AG08395 (cell line): Measurements from ENCODE around the gene IP6K2.
"Not testable (repeated sequence)": the region's sequence is repeated elsewhere in the genome, so short reads cannot be mapped to it uniquely, and the experiment has no call there.

ENCODE experiments used
- DNase-seq: peaks from one replicate; pipeline ENCODE4 v3.0.0; 2012; ENCODE audit warnings: mixed read lengths, low spot score

IP6K2 gene

DNA sequence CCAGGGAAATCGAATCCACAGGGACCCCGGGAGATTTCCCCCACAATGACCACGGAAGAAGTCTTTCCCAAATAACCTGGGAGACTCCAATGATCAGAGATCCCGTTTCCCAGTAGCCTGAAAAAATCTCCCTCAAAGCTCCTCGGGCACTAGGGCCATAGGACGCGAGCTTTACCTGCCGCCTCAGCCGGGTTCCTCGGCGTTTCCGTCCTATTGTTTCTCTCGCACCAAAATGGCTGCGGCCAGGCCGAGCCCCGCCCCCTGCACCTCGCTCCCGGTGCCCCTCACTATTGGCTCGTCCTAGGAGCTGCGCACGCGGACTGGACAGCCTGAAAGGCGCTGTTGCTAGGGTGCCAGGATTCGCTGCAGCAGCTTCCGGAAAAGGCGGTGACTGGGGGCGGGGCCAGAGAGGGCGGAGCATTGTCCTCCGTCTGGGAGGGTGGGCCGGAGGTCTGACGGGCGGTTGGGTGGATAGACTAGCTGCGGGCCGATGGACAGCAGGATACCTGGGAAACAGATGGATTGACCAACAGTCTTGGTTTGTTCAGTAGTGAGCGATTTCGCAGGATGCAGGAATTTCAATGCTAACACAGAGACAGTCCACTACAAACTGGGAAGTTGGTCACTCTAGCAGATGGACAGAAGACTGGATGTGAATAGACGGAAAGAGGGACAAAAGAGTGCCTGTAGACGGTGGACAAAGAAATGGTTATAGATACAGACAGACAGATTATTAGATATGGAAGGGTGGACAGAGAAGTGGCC is at the start of gene IP6K2:
Gene IP6K2 (minus strand): TSS at position 240 of the 765 bp plus-strand sequence. CDS start 21,930 bp downstream, outside the sequence.
- peak; percentile 99 for DNase-seq

GRCh38 chr3:48765376-48765775 is 48.4 kb upstream of the IP6K2 start:
- no peak for DNase-seq

- DNase-seq = no peak
Measured at GRCh38 chr3:48762816-48763215, 45.8 kb upstream of the IP6K2 start.

GRCh38 chr3:48759991-48760540 is 43.0 kb upstream of the IP6K2 start:
- not testable (repeated sequence) for DNase-seq

- not testable (repeated sequence) for DNase-seq
Measured at GRCh38 chr3:48759531-48759930, 42.5 kb upstream of the IP6K2 start.

GRCh38 chr3:48759071-48759470 is 42.0 kb upstream of the IP6K2 start:
- no peak for DNase-seq

DNA sequence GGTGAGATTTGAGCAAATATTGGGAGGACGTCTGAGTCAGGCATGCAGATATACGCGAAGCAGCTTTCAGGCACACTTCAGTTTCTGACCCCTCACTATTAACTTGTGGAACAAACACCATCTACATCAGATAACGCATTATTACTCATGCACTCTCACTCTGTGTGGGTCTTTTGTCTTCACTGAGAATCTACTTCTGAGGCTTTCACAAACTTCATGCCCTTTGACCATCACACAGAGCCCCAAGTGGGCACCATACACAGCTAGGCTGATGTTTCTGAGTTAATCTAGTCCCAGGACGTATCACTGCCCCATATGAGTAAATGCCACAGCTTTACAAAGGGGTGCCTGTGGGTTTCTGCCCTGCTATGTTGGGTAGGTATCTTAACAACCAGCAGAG is 39.6 kb upstream of the IP6K2 start:
- no peak for DNase-seq

DNA sequence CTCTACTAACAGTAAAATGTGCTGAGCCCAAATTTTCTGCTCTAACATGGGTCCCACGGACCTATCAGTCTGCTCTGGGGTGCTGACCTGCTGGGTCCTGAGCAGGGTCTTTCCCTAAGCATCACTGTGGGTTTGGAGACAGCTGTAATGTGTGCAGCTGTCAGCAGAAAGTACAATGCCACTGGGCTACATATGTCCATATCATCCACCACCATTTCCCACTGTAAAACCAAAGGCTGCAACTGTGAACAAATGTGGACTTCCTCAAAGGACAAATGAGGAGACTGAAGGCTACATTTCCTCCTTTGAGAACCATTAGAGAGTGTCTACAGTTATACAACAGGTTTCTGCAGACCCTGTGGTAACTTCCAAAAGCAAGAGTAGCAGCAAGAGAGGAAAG is 33.8 kb upstream of the IP6K2 start:
- no peak for DNase-seq

GRCh38 chr3:48748754-48749153 is 31.7 kb upstream of the IP6K2 start:
- no peak for DNase-seq

DNA sequence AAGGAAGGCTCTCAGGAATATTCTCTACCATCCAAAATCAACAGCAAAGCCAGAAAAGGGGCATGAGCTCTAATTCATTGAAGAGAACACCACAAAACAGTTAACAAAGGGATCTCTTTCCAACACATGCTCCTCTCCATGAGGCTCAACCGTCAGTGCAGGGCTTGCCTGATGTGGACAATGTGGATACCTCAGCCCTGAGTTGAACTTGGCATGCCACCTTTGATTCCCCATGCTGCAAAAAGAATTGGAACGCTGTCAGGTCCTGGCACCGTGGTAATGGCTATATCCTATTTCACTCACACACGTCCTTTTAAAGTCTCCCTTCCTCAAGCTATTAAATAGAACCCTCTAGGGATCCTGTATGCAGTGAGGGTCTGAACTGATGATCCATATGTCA is 30.7 kb upstream of the IP6K2 start:
- no peak for DNase-seq

DNA sequence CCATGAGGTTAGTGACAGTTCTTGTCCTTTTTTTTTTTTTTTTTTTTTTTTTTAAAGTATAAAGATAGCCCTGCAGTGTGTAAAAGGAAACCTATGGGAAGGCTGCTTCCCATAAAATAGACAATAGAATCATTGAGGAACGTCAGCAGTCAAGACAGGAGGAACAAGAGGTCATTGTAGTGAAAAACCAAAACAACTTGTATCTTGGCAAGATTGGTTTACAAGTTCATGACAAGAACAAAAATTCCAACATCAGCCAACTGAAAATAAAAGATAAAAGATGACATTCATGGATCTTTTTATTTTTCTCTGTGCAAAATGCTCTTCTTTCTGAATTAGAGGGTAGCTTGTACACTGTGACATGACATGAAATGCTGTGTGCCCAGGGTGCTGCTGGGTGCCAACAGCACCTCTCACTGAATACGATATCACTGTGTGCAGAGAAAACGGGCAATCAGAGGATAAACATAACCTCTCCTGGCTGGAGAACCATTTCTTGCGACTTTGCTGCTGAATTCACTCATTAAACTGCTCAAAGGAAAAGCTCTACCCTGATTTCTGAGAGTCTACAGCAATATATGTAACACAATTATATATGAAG is 30.1 kb upstream of the IP6K2 start:
- no peak for DNase-seq

GRCh38 chr3:48743773-48744172 is 26.8 kb upstream of the IP6K2 start:
- DNase-seq = no peak

- DNase-seq = not testable (repeated sequence)
Measured at GRCh38 chr3:48741226-48741625, 24.2 kb upstream of the IP6K2 start.

DNA sequence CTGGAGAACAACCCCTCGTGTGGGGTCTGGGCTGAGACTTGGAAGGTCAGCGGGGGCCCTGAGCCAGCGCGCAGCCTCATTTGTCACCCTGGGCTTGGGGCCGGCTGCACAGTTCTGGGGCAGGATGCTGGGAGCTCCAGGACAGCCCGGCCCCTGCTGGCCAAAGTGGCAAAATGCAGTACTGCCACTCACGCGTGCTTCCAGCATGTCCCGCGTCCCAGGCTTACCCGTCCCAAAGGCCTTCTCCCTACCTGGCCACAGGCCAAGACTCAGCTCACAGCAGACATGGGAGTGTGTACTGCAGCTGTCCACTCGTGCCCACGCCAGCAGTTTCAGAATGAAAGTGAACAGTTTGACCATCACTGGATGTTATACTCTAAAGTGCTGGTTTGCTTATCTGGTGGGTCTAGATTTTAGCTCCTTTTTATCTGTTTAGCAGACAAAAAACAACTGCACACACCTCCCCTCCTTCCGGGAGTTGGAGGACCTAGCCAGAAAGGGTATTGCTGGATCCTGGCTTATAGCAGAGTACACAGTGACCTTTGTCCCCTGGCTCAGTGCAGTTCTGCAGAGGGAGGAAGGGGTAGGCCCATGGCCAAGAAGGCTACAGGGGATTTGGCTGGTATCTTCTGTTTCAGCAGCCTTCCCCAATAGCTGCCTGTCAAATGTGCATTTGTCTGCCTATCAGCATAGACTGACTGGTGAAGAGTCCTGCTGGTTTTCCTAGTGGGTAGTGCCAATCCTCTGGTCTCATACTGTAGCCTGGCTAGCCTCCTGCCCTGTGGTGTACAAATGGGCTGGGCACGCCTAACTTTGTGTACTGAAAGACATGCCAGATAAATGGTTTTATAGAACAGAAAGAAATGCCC is 23.2 kb upstream of the IP6K2 start:
- DNase-seq = peak; percentile 93

- no peak for DNase-seq
Measured at GRCh38 chr3:48739617-48739954, 22.6 kb upstream of the IP6K2 start.

- no peak for DNase-seq
Measured at GRCh38 chr3:48738926-48739616, 22.1 kb upstream of the IP6K2 start.

GRCh38 chr3:48738144-48738536 is 21.1 kb upstream of the IP6K2 start:
- DNase-seq = no peak

GRCh38 chr3:48735075-48735767 is 18.2 kb upstream of the IP6K2 start:
- not testable (repeated sequence) for DNase-seq

DNA sequence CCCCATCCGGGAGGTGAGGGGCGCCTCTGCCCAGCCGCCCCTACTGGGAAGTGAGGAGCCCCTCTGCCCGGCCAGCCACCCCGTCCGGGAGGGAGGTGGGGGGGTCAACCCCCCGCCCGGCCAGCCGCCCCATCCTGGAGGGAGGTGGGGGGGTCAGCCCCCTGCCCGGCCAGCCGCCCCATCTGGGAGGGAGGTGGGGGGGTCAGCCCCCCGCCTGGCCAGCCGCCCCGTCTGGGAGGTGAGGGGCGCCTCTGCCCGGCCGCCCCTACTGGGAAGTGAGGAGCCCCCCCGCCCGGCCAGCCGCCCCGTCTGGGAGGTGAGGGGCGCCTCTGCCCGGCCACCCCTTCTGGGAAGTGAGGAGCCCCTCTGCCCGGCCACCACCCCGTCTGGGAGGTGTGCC is 17.5 kb upstream of the IP6K2 start:
- DNase-seq = not testable (repeated sequence)

- DNase-seq = not testable (repeated sequence)
Measured at GRCh38 chr3:48733752-48734518, 16.9 kb upstream of the IP6K2 start.

GRCh38 chr3:48727511-48727910 is 10.5 kb upstream of the IP6K2 start:
- DNase-seq = no peak
